Effector memory CD4-positive, alpha-beta T cell (primary cell): ENCODE results near the gene SLC30A7.
"Not testable (repeated sequence)": the region's sequence is repeated elsewhere in the genome, so short reads cannot be mapped to it uniquely, and the experiment has no call there.

Source experiments
- DNase-seq, 3 donors: peaks; one replicate each; pipeline ENCODE4 v3.0.0-alpha.2; 2020
- H3K27ac ChIP-seq: 2 replicates; pipeline ENCODE4 v1.7.0; 2013; ENCODE audit warnings: mild to moderate bottlenecking, low read length, moderate library complexity; ENCODE audit not compliant: insufficient read depth, poor library complexity, severe bottlenecking
- H3K27me3 ChIP-seq: replicated peaks from 2 replicates; pipeline ENCODE4 v1.7.0; 2013; ENCODE audit warnings: mild to moderate bottlenecking, low read length; ENCODE audit not compliant: insufficient read depth, control insufficient read depth, poor library complexity, severe bottlenecking
- H3K36me3 ChIP-seq: 2 replicates; pipeline ENCODE4 v1.7.0; 2013; ENCODE audit warnings: mild to moderate bottlenecking, low read length, moderate library complexity; ENCODE audit not compliant: control insufficient read depth, insufficient read depth
- H3K4me1 ChIP-seq: 2 replicates; pipeline ENCODE4 v1.7.0; 2013; ENCODE audit warnings: low read length, mild to moderate bottlenecking; ENCODE audit not compliant: control insufficient read depth, insufficient read depth, poor library complexity, severe bottlenecking
- H3K4me3 ChIP-seq: 2 replicates; pipeline ENCODE4 v1.7.0; 2013; ENCODE audit warnings: low read length, low read depth, mild to moderate bottlenecking; ENCODE audit not compliant: insufficient read depth, poor library complexity, severe bottlenecking
- H3K9me3 ChIP-seq: 2 replicates; pipeline ENCODE4 v1.7.0; 2013; ENCODE audit warnings: mild to moderate bottlenecking, low read length, moderate library complexity; ENCODE audit not compliant: control insufficient read depth

Gene SLC30A7

GRCh38 chr1:100930494-100930893 lies 34.6 kb downstream of the SLC30A7 start:
- Histone ChIP-seq H3K36me3 (peaks cover 3% of the 10 kb centered on the region), H3K27ac (peak overlapping the region; percentile 52), H3K27me3 (no peaks in the 10 kb centered on the region), H3K9me3 (no peaks in the 10 kb centered on the region), H3K4me3 (no peak overlapping the region), H3K4me1 (peaks cover 51% of the 10 kb centered on the region)
- no peak for DNase-seq

- no peaks in the 10 kb centered on the region for H3K27me3 ChIP-seq
- no peak overlapping the region for H3K4me3 ChIP-seq
- H3K36me3 ChIP-seq = peaks cover 5% of the 10 kb centered on the region
- peak overlapping the region; percentile 52 for H3K27ac ChIP-seq
- no peaks in the 10 kb centered on the region for H3K9me3 ChIP-seq
- DNase-seq = no peak
- peaks cover 39% of the 10 kb centered on the region for H3K4me1 ChIP-seq
These were observed 35.8 kb downstream of the SLC30A7 start for GRCh38 chr1:100931716-100932115.

GRCh38 chr1:100933555-100933954 lies 37.7 kb downstream of the SLC30A7 start:
- H3K27me3 ChIP-seq, DNase-seq, H3K9me3 ChIP-seq, H3K4me3 ChIP-seq, H3K27ac ChIP-seq: not testable (repeated sequence)
- peaks cover 20% of the 10 kb centered on the region for H3K36me3 ChIP-seq
- H3K4me1 ChIP-seq = peaks cover 22% of the 10 kb centered on the region

GRCh38 chr1:100936194-100936967 lies 40.5 kb downstream of the SLC30A7 start:
- Histone ChIP-seq H3K36me3 (peaks cover 20% of the 10 kb centered on the region), H3K27me3 (no peaks in the 10 kb centered on the region), H3K4me3 (no peak overlapping the region)

GRCh38 chr1:100941098-100941527 lies 45.2 kb downstream of the SLC30A7 start:
- Histone ChIP-seq H3K36me3 (peaks cover 17% of the 10 kb centered on the region), H3K4me1 (no peaks in the 10 kb centered on the region)
- DNase-seq = no peak

More at GRCh38 chr1:100936194-100936967, 40.5 kb downstream of the SLC30A7 start:
- peaks cover 3% of the 10 kb centered on the region for H3K4me1 ChIP-seq
- no peaks in the 10 kb centered on the region for H3K9me3 ChIP-seq
- H3K27ac ChIP-seq = no peak overlapping the region
- no peak for DNase-seq

GRCh38 chr1:100941580-100942216 lies 45.8 kb downstream of the SLC30A7 start:
- no peak for DNase-seq
- no peaks in the 10 kb centered on the region for H3K4me1 ChIP-seq
- peaks cover 5% of the 10 kb centered on the region for H3K9me3 ChIP-seq
- H3K4me3 ChIP-seq = no peak overlapping the region
- no peak overlapping the region for H3K27ac ChIP-seq
- H3K36me3 ChIP-seq = peaks cover 16% of the 10 kb centered on the region
- no peaks in the 10 kb centered on the region for H3K27me3 ChIP-seq

More at GRCh38 chr1:100941098-100941527, 45.2 kb downstream of the SLC30A7 start:
- Histone ChIP-seq H3K4me3 (no peak overlapping the region), H3K9me3 (peaks cover 5% of the 10 kb centered on the region), H3K27ac (no peak overlapping the region), H3K27me3 (no peaks in the 10 kb centered on the region)

- no peak overlapping the region for H3K4me3 ChIP-seq
- H3K27ac ChIP-seq = no peak overlapping the region
- no peak for DNase-seq
- H3K36me3 ChIP-seq = peaks cover 9% of the 10 kb centered on the region
- H3K9me3 ChIP-seq = peaks cover 5% of the 10 kb centered on the region
- H3K4me1 ChIP-seq = no peaks in the 10 kb centered on the region
- H3K27me3 ChIP-seq = no peaks in the 10 kb centered on the region
These were observed 46.6 kb downstream of the SLC30A7 start for GRCh38 chr1:100942304-100943046.

- Histone ChIP-seq H3K36me3 (no peaks in the 10 kb centered on the region), H3K27me3 (no peaks in the 10 kb centered on the region), H3K4me3 (no peak overlapping the region), H3K4me1 (no peaks in the 10 kb centered on the region), H3K9me3 (peaks cover 8% of the 10 kb centered on the region), H3K27ac (no peak overlapping the region)
- DNase-seq = no peak
These were observed 47.6 kb downstream of the SLC30A7 start for GRCh38 chr1:100943533-100943932.

- peaks cover 14% of the 10 kb centered on the region for H3K4me1 ChIP-seq
- not testable (repeated sequence) for H3K27me3 ChIP-seq, DNase-seq, H3K36me3 ChIP-seq, H3K9me3 ChIP-seq, H3K4me3 ChIP-seq, H3K27ac ChIP-seq
These were observed 50.2 kb downstream of the SLC30A7 start for GRCh38 chr1:100946064-100946463.
